Astrocyte (in vitro differentiated cells and primary cell): ENCODE measurements around the gene FGD5. TPM values are rescaled to one million over a fixed set of nuclear protein-coding genes. Genes with fewer than 3 reads are reported as not detected.

Experiments used
- DNase-seq: peaks from one replicate; pipeline ENCODE4 v3.0.0-alpha.2; 2010; ENCODE audit warnings: low read depth
- FAIRE-seq: peaks from 2 replicates; lab custom pipeline; 2011; peaks lifted over from hg19 to GRCh38; lab: Jason Lieb, UNC
- H2AFZ ChIP-seq: 2 replicates; pipeline ENCODE4 v1.6.0; 2012; ENCODE audit warnings: low read depth, low read length, inconsistent platforms
- H3K27ac ChIP-seq: 2 replicates; pipeline ENCODE4 v1.5.1; 2011; ENCODE audit warnings: low read depth, low read length, inconsistent platforms
- H3K27me3 ChIP-seq: 2 replicates; pipeline ENCODE4 v1.6.0; 2011; ENCODE audit warnings: low read length, inconsistent platforms; ENCODE audit not compliant: insufficient read depth
- H3K36me3 ChIP-seq: 2 replicates; pipeline ENCODE4 v1.5.1; 2011; ENCODE audit warnings: low read length, inconsistent platforms; ENCODE audit not compliant: insufficient read depth
- H3K4me1 ChIP-seq: 2 replicates; pipeline ENCODE4 v1.5.1; 2011; ENCODE audit warnings: low read length, inconsistent platforms; ENCODE audit not compliant: insufficient read depth
- H3K4me2 ChIP-seq: 2 replicates; pipeline ENCODE4 v1.6.0; 2012; ENCODE audit warnings: low read length, inconsistent platforms
- H3K4me3 ChIP-seq: 2 replicates; pipeline ENCODE4 v1.5.1; 2011; ENCODE audit warnings: low read depth, mild to moderate bottlenecking, low read length, inconsistent platforms; ENCODE audit not compliant: insufficient read depth
- H3K79me2 ChIP-seq: 2 replicates; pipeline ENCODE4 v1.6.0; 2012; ENCODE audit warnings: mild to moderate bottlenecking, low read length, inconsistent platforms; ENCODE audit not compliant: insufficient read depth
- H3K9ac ChIP-seq: 2 replicates; pipeline ENCODE4 v1.6.0; 2012; ENCODE audit warnings: mild to moderate bottlenecking, low read length, inconsistent platforms
- H3K9me3 ChIP-seq: 2 replicates; pipeline ENCODE4 v1.5.1; 2012; ENCODE audit warnings: low read depth, mild to moderate bottlenecking, low read length, inconsistent platforms; ENCODE audit not compliant: insufficient read depth
- H4K20me1 ChIP-seq: 2 replicates; pipeline ENCODE4 v1.6.0; 2012; ENCODE audit warnings: low read length, inconsistent platforms; ENCODE audit not compliant: insufficient read depth
- H3K27ac Mint-ChIP-seq: one replicate; pipeline ENCODE4 v1.8.0; 2021; ENCODE audit warnings: mild to moderate bottlenecking, mixed read lengths; ENCODE audit not compliant: unreplicated experiment
- H3K27me3 Mint-ChIP-seq: one replicate; pipeline ENCODE4 v1.8.0; 2021; ENCODE audit warnings: low read depth, mixed read lengths; ENCODE audit not compliant: unreplicated experiment
- H3K36me3 Mint-ChIP-seq: one replicate; pipeline ENCODE4 v1.8.0; 2021; ENCODE audit warnings: low read depth, mixed read lengths; ENCODE audit not compliant: unreplicated experiment
- H3K4me1 Mint-ChIP-seq: one replicate; pipeline ENCODE4 v1.8.0; 2021; ENCODE audit warnings: low read depth, mixed read lengths; ENCODE audit not compliant: unreplicated experiment
- H3K4me3 Mint-ChIP-seq: one replicate; pipeline ENCODE4 v1.8.0; 2021; ENCODE audit warnings: mild to moderate bottlenecking, moderate library complexity, mixed read lengths; ENCODE audit not compliant: unreplicated experiment
- H3K9me3 Mint-ChIP-seq: one replicate; pipeline ENCODE4 v1.8.0; 2021; ENCODE audit warnings: mild to moderate bottlenecking, mixed read lengths; ENCODE audit not compliant: unreplicated experiment
- EZH2 ChIP-seq: IDR thresholded peaks from 2 replicates; pipeline ENCODE4 v1.6.1; 2012; ENCODE audit warnings: mild to moderate bottlenecking, low read length, inconsistent platforms; ENCODE audit not compliant: insufficient read depth
- total RNA-seq: library from RNA; stranded (reverse); gene quantifications from 2 replicates; pipeline ENCODE4 v1.2.1, GENCODE V29; 2021
- TF ChIP-seq, protein P1 (sequence below): IDR thresholded peaks from 2 replicates; pipeline ENCODE4 v1.5.1; 2011; ENCODE audit warnings: low read depth, mild to moderate bottlenecking, inconsistent platforms, low read length, moderate library complexity; ENCODE audit not compliant: insufficient read depth

The FGD5 gene
- total RNA-seq, 1 donor from 2014 or later = 2.0 TPM

DNA sequence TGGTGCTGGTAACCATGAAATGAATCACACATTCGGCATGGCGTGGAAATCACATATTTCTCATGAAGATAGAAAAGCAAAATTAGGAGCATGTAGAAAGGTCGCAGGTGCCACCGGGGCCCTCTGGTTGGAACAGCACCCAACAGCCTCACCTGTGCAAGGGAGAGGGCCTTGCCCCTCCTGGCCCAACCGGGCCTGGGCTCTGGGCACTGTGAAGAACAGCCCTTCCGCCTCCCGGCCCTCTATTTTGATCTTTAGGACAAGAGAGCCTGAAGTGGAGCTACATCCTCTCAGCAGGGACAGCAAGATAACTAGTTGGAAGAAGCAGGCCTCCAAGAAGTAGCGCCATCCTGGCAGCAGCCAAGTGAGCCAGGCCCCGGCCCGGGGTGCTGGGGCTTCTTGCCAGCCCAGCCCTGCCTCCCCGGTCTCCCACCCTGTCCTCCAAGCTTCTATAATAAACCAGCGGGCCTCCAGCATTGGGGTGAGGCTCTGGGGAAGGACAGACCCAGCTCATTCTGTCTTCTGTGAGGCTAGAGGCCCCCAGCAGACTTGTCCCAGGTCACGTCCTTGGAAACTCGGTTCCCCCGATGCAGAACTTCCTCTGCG lies 46.1 kb upstream of the FGD5 start:
- Histone ChIP-seq H3K4me1 (no peaks in the 10 kb centered on the region), H3K27ac (no peak overlapping the region), H3K27me3 (no peaks in the 10 kb centered on the region), H3K4me3 (no peak overlapping the region), H3K79me2 (no peaks in the 10 kb centered on the region), H3K9ac (no peak overlapping the region), H2AFZ (no peak overlapping the region), H3K36me3 (no peaks in the 10 kb centered on the region), H4K20me1 (no peaks in the 10 kb centered on the region), H3K9me3 (no peaks in the 10 kb centered on the region), H3K4me2 (no peak overlapping the region)
- TF ChIP-seq, protein P1, sequence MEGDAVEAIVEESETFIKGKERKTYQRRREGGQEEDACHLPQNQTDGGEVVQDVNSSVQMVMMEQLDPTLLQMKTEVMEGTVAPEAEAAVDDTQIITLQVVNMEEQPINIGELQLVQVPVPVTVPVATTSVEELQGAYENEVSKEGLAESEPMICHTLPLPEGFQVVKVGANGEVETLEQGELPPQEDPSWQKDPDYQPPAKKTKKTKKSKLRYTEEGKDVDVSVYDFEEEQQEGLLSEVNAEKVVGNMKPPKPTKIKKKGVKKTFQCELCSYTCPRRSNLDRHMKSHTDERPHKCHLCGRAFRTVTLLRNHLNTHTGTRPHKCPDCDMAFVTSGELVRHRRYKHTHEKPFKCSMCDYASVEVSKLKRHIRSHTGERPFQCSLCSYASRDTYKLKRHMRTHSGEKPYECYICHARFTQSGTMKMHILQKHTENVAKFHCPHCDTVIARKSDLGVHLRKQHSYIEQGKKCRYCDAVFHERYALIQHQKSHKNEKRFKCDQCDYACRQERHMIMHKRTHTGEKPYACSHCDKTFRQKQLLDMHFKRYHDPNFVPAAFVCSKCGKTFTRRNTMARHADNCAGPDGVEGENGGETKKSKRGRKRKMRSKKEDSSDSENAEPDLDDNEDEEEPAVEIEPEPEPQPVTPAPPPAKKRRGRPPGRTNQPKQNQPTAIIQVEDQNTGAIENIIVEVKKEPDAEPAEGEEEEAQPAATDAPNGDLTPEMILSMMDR = no peak
- no peak for TF ChIP-seq EZH2
- H3K4me3 Mint-ChIP-seq = no peak overlapping the region
- DNase-seq = no peak
- H3K27me3 Mint-ChIP-seq = peaks cover 29% of the 10 kb centered on the region
- H3K36me3 Mint-ChIP-seq = no peaks in the 10 kb centered on the region
- FAIRE-seq = no peak
- H3K4me1 Mint-ChIP-seq = no peaks in the 10 kb centered on the region
- no peak overlapping the region for H3K27ac Mint-ChIP-seq
- no peaks in the 10 kb centered on the region for H3K9me3 Mint-ChIP-seq

DNA sequence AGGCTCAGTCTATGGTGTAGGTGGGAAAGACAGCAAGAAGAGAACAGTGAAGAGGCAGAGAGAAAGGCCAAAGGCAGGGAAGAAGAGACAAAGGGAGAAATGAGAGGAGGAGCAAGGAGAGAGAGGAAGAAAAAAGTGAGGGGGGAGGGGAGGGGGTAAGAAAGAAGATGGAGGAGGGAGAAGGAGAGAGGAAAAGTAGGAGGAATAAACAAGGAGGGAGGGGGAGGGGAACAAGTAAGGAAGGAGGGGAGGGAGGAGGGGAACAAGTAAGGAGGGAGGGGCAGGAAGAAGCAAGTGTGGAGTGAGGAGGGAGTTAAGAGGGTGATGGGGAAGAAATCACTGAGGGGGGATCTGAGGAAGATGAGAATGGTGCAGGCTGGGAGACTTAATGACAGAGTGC lies 45.5 kb upstream of the FGD5 start:
- Histone ChIP-seq H2AFZ (no peak overlapping the region), H3K4me1 (no peaks in the 10 kb centered on the region), H3K9ac (no peak overlapping the region), H3K79me2 (no peaks in the 10 kb centered on the region), H3K27me3 (no peaks in the 10 kb centered on the region), H3K27ac (no peak overlapping the region), H4K20me1 (no peaks in the 10 kb centered on the region), H3K4me3 (no peak overlapping the region), H3K9me3 (no peaks in the 10 kb centered on the region), H3K36me3 (no peaks in the 10 kb centered on the region), H3K4me2 (no peak overlapping the region)
- TF ChIP-seq, protein P1 = no peak
- no peak for TF ChIP-seq EZH2
- H3K4me3 Mint-ChIP-seq = no peak overlapping the region
- no peaks in the 10 kb centered on the region for H3K9me3 Mint-ChIP-seq
- FAIRE-seq = no peak
- H3K36me3 Mint-ChIP-seq = no peaks in the 10 kb centered on the region
- H3K27ac Mint-ChIP-seq = no peak overlapping the region
- peaks cover 27% of the 10 kb centered on the region for H3K27me3 Mint-ChIP-seq
- no peak for DNase-seq
- no peaks in the 10 kb centered on the region for H3K4me1 Mint-ChIP-seq

DNA sequence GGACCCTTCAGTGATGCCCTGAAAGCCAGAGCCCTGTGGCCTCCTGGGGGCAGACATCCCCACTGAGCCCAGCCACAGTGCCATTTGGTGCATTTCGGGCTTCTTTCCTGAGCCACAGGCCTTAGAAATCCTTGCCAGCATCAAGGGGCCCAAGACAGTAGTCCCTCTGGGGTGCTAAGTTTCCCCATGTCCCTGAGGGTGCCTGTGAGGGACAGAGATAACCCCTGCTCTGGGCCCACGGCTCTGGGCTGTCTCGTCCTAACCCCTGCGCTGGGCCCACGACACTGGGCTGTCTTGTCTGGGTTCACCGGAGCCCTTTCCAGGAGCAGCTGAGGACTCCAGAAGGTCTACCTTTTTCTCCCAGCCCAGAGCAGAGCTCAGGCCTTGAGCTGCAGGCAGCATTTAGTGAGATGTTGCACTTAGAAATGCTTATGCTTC lies 45.1 kb upstream of the FGD5 start:
- Mint-ChIP-seq H3K27me3 (peaks cover 23% of the 10 kb centered on the region), H3K9me3 (no peaks in the 10 kb centered on the region), H3K4me1 (no peaks in the 10 kb centered on the region), H3K36me3 (no peaks in the 10 kb centered on the region), H3K27ac (no peak overlapping the region), H3K4me3 (no peak overlapping the region)
- no peak overlapping the region for H2AFZ ChIP-seq
- FAIRE-seq (no peak), DNase-seq (no peak)
- no peaks in the 10 kb centered on the region for H3K36me3 ChIP-seq
- no peak overlapping the region for H3K9ac ChIP-seq
- no peaks in the 10 kb centered on the region for H3K27me3 ChIP-seq
- H3K27ac ChIP-seq = no peak overlapping the region
- H3K4me3 ChIP-seq = no peak overlapping the region
- H3K79me2 ChIP-seq = no peaks in the 10 kb centered on the region
- no peaks in the 10 kb centered on the region for H3K9me3 ChIP-seq
- no peak for TF ChIP-seq EZH2
- TF ChIP-seq, protein P1 = no peak
- no peak overlapping the region for H3K4me2 ChIP-seq
- no peaks in the 10 kb centered on the region for H4K20me1 ChIP-seq
- H3K4me1 ChIP-seq = no peaks in the 10 kb centered on the region
